K562 (cell line): ENCODE results near the gene NDUFS3. TPM values are rescaled to one million over a fixed set of nuclear protein-coding genes. Genes with fewer than 3 reads are reported as not detected.
A peak's percentile ranks its signal among the peaks of the same experiment; 100 is the strongest.

Source experiments
- ATAC-seq: fragments of 200-7000 bp; cut with Tn5 transposase; 3 replicates; pipeline ENCODE4 v1.9.1; 2020; ENCODE audit warnings: moderate library complexity
- BruUV-seq: library from RNA; stranded (reverse); fragments of 400-500 nt; replicated peaks from 2 replicates; lab custom pipeline; 2021; lab: Mats Ljungman, UMichigan
- CTCF ChIA-PET: fragments of 300-600 bp; formaldehyde crosslinking; extraction: SDS; loops from one replicate; lab custom pipeline; 2021; ENCODE audit warnings: low intra/inter-chr PET ratio; lab: Yijun Ruan, JAX
- POLR2A ChIA-PET: fragments of 300-600, 350-650 bp; sonication (Branson Sonifier 250); formaldehyde crosslinking; extraction: SDS; loops from one replicate; lab custom pipeline; 2021; ENCODE audit warnings: antibody characterized with exemption, inconsistent platforms; lab: Yijun Ruan, JAX
- DNase-seq, 4 experiments: peaks; one replicate each; pipeline versions ENCODE4 v3.0.0 to v3.0.0-alpha.2; 2011 to 2018; ENCODE audit warnings: low spot score in 3 of 4, mixed read lengths in 3 of 4; ENCODE audit errors: extremely low read depth in 1 of 4
- FAIRE-seq: peaks from 2 replicates; lab custom pipeline; 2011; peaks lifted over from hg19 to GRCh38; lab: Jason Lieb, UNC
- H2AFZ ChIP-seq: 2 replicates; pipeline ENCODE4 v1.6.0; 2011; ENCODE audit warnings: low read depth, low read length, control low read depth, inconsistent platforms
- H3K27ac ChIP-seq: fragments of 200-600 bp; 3 replicates; pipeline ENCODE4 v1.8.0; 2011; ENCODE audit warnings: low read depth, mild to moderate bottlenecking, control low read depth, inconsistent platforms, low read length, moderate library complexity, mixed read lengths; ENCODE audit errors: extremely low read depth
- H3K27me3 ChIP-seq, 2 experiments: fragments of 300-600 bp in 1 of 2; 2 replicates in 1 of 2; 3 replicates in 1 of 2; pipeline versions ENCODE4 v1.6.0 to v1.8.0; 2011; ENCODE audit warnings: inconsistent platforms in 2 of 2, low read length in 2 of 2, mild to moderate bottlenecking in 1 of 2, mixed read lengths in 1 of 2, moderate library complexity in 1 of 2; ENCODE audit not compliant: control insufficient read depth in 2 of 2, insufficient read depth in 2 of 2
- H3K36me3 ChIP-seq: fragments of 300-600 bp; 3 replicates; pipeline ENCODE4 v1.8.0; 2011; ENCODE audit warnings: mild to moderate bottlenecking, low read length, inconsistent platforms; ENCODE audit not compliant: control insufficient read depth, insufficient read depth
- H3K4me1 ChIP-seq, 2 experiments: fragments of 200-600 bp in 1 of 2; replicated peaks in 1 of 2; 2 replicates in 1 of 2; 3 replicates in 1 of 2; pipeline versions ENCODE4 v1.5.1 to v1.8.0; 2011; ENCODE audit warnings: inconsistent platforms in 2 of 2, low read length in 2 of 2, mild to moderate bottlenecking in 1 of 2, mixed read lengths in 1 of 2, moderate library complexity in 1 of 2; ENCODE audit not compliant: control insufficient read depth in 2 of 2, insufficient read depth in 2 of 2
- H3K4me2 ChIP-seq: 2 replicates; pipeline ENCODE4 v1.6.1; 2011; ENCODE audit warnings: low read length, control low read depth, inconsistent platforms, mixed read lengths; ENCODE audit not compliant: insufficient read depth
- H3K4me3 ChIP-seq: fragments of 200-600 bp; sonication (generic), shearing (Covaris generic); 2 replicates; pipeline ENCODE4 v1.5.1; 2016; ENCODE audit warnings: control low read depth, inconsistent platforms
- H3K79me2 ChIP-seq: fragments of 200-600 bp; 3 replicates; pipeline ENCODE4 v1.8.0; 2011; ENCODE audit warnings: low read length, inconsistent platforms; ENCODE audit not compliant: control insufficient read depth, insufficient read depth
- H3K9ac ChIP-seq, 2 experiments: 2 replicates each; pipeline versions ENCODE4 v1.6.0 to v1.6.1; 2011; ENCODE audit warnings: low read depth in 2 of 2, low read length in 2 of 2, control low read depth in 1 of 2, inconsistent platforms in 1 of 2, mild to moderate bottlenecking in 1 of 2, mixed read lengths in 1 of 2; ENCODE audit not compliant: insufficient read depth in 1 of 2
- H3K9me1 ChIP-seq: one replicate; pipeline ENCODE4 v1.6.0; 2011; ENCODE audit warnings: inconsistent platforms, mild to moderate bottlenecking, low read length, moderate library complexity; ENCODE audit not compliant: control insufficient read depth, insufficient read depth
- H3K9me3 ChIP-seq: replicated peaks from 2 replicates; pipeline ENCODE4 v1.5.1; 2011; ENCODE audit warnings: low read depth, low read length, inconsistent platforms; ENCODE audit not compliant: control insufficient read depth, insufficient read depth
- H4K20me1 ChIP-seq: replicated peaks from 2 replicates; pipeline ENCODE4 v1.6.1; 2011; ENCODE audit warnings: low read length, inconsistent platforms, mixed read lengths; ENCODE audit not compliant: control insufficient read depth, insufficient read depth
- ARID1B ChIP-seq: fragments of 450-650 bp; IDR thresholded peaks from 2 replicates; pipeline ENCODE4 v1.6.1; 2016; ENCODE audit warnings: antibody characterized with exemption, mild to moderate bottlenecking, inconsistent platforms
- CC2D1A ChIP-seq: fragments of 450-650 bp; IDR thresholded peaks from 2 replicates; pipeline ENCODE4 v1.6.1; 2017; ENCODE audit warnings: mild to moderate bottlenecking
- EGR1 ChIP-seq: fragments of 450-650 bp; conservative IDR thresholded peaks from 2 replicates; pipeline ENCODE4 v1.6.1; 2017; ENCODE audit warnings: mild to moderate bottlenecking
- FIP1L1 ChIP-seq: fragments of 200-400 bp; formaldehyde crosslinking; IDR thresholded peaks from 2 replicates; pipeline ENCODE4 v1.6.1; 2018; ENCODE audit warnings: mild to moderate bottlenecking, low read depth, low read length; ENCODE audit not compliant: poor library complexity, severe bottlenecking
- FOSL1 ChIP-seq: fragments of 200-800 bp; sonication (Bioruptor generic); conservative IDR thresholded peaks from 2 replicates; pipeline ENCODE4 v1.6.1; 2016; ENCODE audit warnings: missing genetic modification characterization, missing compliant biosample characterization
- GTF2A2 ChIP-seq: IDR thresholded peaks from 2 replicates; pipeline ENCODE4 v1.6.1; 2016; ENCODE audit warnings: mild to moderate bottlenecking, missing genetic modification characterization, missing compliant biosample characterization
- GTF2E2 ChIP-seq: fragments of 200-800 bp; sonication (Bioruptor generic); IDR thresholded peaks from 2 replicates; pipeline ENCODE4 v1.6.1; 2016; ENCODE audit warnings: missing genetic modification characterization, missing compliant biosample characterization
- NFIC ChIP-seq: fragments of 450-650 bp; IDR thresholded peaks from 2 replicates; pipeline ENCODE4 v1.6.1; 2017; ENCODE audit warnings: mild to moderate bottlenecking, inconsistent platforms
- NONO ChIP-seq, 2 experiments: fragments of 200-400 bp in 1 of 2; fragments of 450-650 bp in 1 of 2; formaldehyde crosslinking in 1 of 2; IDR thresholded peaks; 2 replicates each; pipeline ENCODE4 v1.6.1; 2017; ENCODE audit warnings: low read depth in 2 of 2, mild to moderate bottlenecking in 2 of 2, moderate library complexity in 2 of 2, low read length in 1 of 2
- PHF21A ChIP-seq: fragments of 450-650 bp; IDR thresholded peaks from 2 replicates; pipeline ENCODE4 v1.6.1; 2017; ENCODE audit warnings: low read depth, borderline replicate concordance
- SOX6 ChIP-seq: fragments of 450-650 bp; IDR thresholded peaks from 2 replicates; pipeline ENCODE4 v1.6.1; 2014; ENCODE audit warnings: mild to moderate bottlenecking
- STAT5A ChIP-seq: IDR thresholded peaks from 2 replicates; pipeline ENCODE4 v1.6.1; 2012; ENCODE audit warnings: low read length, inconsistent platforms, borderline replicate concordance
- STAT5B ChIP-seq: fragments of 250-450 bp; sonication (Bioruptor Pico); IDR thresholded peaks from 2 replicates; pipeline ENCODE4 v1.8.0; 2021; ENCODE audit warnings: mild to moderate bottlenecking, inconsistent platforms
- ZNF124 ChIP-seq: sonication (generic); formaldehyde crosslinking; IDR thresholded peaks from 2 replicates; pipeline ENCODE4 v1.8.1; 2022; ENCODE audit warnings: missing genetic modification reagents
- ZNF324 ChIP-seq: fragments of 250-450 bp; sonication (Bioruptor Pico); IDR thresholded peaks from 2 replicates; pipeline ENCODE4 v1.4.0; 2020; ENCODE audit warnings: mild to moderate bottlenecking
- ZNF445 ChIP-seq: fragments of 250-450 bp; sonication (Bioruptor Pico); IDR thresholded peaks from 2 replicates; pipeline ENCODE4 v1.4.0; 2020; ENCODE audit warnings: low read depth, mild to moderate bottlenecking, moderate library complexity
- WGBS: fragments of 100-300 bp; shearing (Covaris generic); methylation state at CpG from one replicate; pipeline ENCODE4 v1.1.6; 2016; ENCODE audit warnings: low coverage, mixed read lengths; ENCODE audit not compliant: insufficient coverage; ENCODE audit errors: missing lambda C conversion rate; 5-methylcytosine and 5-hydroxymethylcytosine counted together
- in situ Hi-C: fragments of 300-500 bp; cut with MboI; formaldehyde crosslinking; loops from 4 replicates; pipeline ENCODE4 v1.15.0; 2018; ENCODE audit warnings: inconsistent platforms, mixed read lengths
- intact Hi-C: fragments of 100-400 bp; cut with micrococcal nuclease; formaldehyde crosslinking; loops from 2 replicates; pipeline ENCODE4 v1.14.2; 2022
- polyA plus RNA-seq, 8 experiments: library from polyadenylated mRNA; depleted of rRNA in 4 of 8; stranded (reverse) in 5 of 8; unstranded in 3 of 8; fragments of >200 nt; fragmentation: Nextera tagmentation in 2 of 8; fragmentation: Illumina TruSeq in 1 of 8; extraction: Ambion mirVana in 2 of 8; extraction: Trizol in 1 of 8; gene quantifications; 2 replicates each; pipeline versions ENCODE4 v1.2.1 to v1.2.3, GENCODE V29; 2011 to 2014; ENCODE audit warnings: inconsistent platforms in 1 of 8, missing spikeins in 1 of 8
- total RNA-seq, 7 experiments: library from RNA; depleted of rRNA in 6 of 7; stranded (reverse); fragments of >200 nt in 6 of 7; fragmentation: Illumina TruSeq in 2 of 7; extraction: Trizol in 2 of 7; gene quantifications; 2 replicates each; pipeline versions ENCODE4 v1.2.1 to v1.2.3, GENCODE V29; 2011 to 2021; ENCODE audit warnings: low replicate concordance in 1 of 7
- TF ChIP-seq, protein P1 (sequence below): fragments of 450-650 bp; formaldehyde crosslinking; IDR thresholded peaks from 2 replicates; pipeline ENCODE4 v1.4.0; 2020; ENCODE audit warnings: mild to moderate bottlenecking, moderate library complexity

Gene NDUFS3
- total and polyA plus RNA-seq, 9 of the 15 experiments (the other 6 are each of a cell fraction or from before 2014, with no cell fraction given), result 38.7 to 341 (median 194) TPM

DNA sequence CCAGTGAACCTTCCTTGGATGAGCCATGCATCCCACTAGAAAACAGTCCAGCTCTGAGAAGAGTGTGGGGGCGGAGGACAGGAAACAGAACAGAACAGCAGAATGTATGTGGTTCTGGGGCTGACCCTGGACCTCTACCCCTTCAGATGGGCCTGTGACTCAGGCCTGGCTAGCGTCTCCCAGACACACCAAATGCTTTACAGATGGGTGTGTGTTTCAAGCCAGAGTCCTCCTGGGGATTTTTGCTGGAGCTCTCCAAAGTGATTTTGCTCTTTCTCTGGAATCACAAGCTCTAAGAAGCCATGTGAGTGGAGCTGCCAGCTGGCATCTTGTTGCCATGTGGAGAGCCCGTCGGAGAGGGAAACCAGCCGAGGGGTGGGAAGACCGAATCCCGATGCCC lies 28.5 kb downstream of the NDUFS3 start:
- no peak for FAIRE-seq
- peak in 1 of 4 experiments; percentile 37 for DNase-seq
- 4% methylated on average over 7 of the region's 7 CpGs for WGBS
- 0 out of 3 replicates have a peak, but pooled peaks have one; percentile 15 for ATAC-seq
- in situ Hi-C loops (no loop called here), intact Hi-C loops (no loop called here)
- ChIA-PET CTCF (no interaction called here), POLR2A (interaction anchor here (0.6 to 2.4 kb wide), 7 partner anchors 9 to 89 kb away, joined by 3 to 9 read pairs (median 4); partner anchors contain the start of gene FAM180B)
- H3K9me1 ChIP-seq, result no peaks in the 10 kb centered on the region
- no peak overlapping the region for H3K27ac ChIP-seq
- H3K27me3 ChIP-seq, result peaks cover 15 to 18% of the 10 kb centered on the region in 2 experiments; a peak in 4 of 5 replicates
- no peak overlapping the region for H3K4me2 ChIP-seq
- BruUV-seq, result no TSS peak
- H4K20me1 ChIP-seq, result peaks cover 6% of the 10 kb centered on the region
- no peak for TF ChIP-seq ZNF445
- TF ChIP-seq EGR1, result peak; percentile 76
- H3K9ac ChIP-seq, result no peak overlapping the region
- no peak overlapping the region for H3K4me3 ChIP-seq
- no peaks in the 10 kb centered on the region for H3K79me2 ChIP-seq
- peaks cover 4 to 15% of the 10 kb centered on the region in 2 experiments; a peak in 4 of 5 replicates for H3K4me1 ChIP-seq
- H3K36me3 ChIP-seq, result no peaks in the 10 kb centered on the region
- H3K9me3 ChIP-seq, result no peaks in the 10 kb centered on the region
- no peak overlapping the region for H2AFZ ChIP-seq

DNA sequence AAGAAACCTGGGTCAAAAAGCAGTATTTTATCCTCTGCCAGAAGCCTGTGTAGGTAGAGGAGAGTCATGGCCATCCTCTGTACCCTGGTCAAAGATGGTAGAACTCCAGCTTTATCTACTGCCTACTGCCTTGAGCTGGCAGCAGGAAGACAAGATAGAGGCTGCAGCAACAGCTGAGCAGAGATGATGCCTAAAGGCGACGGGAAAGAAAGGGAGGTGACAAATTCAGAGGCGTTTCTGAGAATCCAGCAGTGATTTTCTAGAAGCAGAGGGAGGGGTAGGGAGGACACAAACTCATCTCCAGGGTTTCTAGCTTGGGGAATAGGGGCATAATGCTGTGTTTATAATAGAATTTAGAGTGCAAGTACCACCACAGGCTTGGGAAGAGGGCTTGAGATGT lies 30.8 kb downstream of the NDUFS3 start:
- Histone ChIP-seq H4K20me1 (peaks cover 6% of the 10 kb centered on the region), H3K36me3 (no peaks in the 10 kb centered on the region), H3K79me2 (no peaks in the 10 kb centered on the region), H3K27me3 (peaks cover 9 to 10% of the 10 kb centered on the region in 2 experiments; a peak in 2 of 5 replicates), H3K4me2 (no peak overlapping the region), H3K9me1 (no peaks in the 10 kb centered on the region), H3K4me3 (no peak overlapping the region), H3K27ac (no peak overlapping the region), H2AFZ (no peak overlapping the region), H3K9ac (no peak overlapping the region), H3K9me3 (no peaks in the 10 kb centered on the region), H3K4me1 (peaks cover 4 to 15% of the 10 kb centered on the region in 2 experiments; a peak in 4 of 5 replicates)
- ATAC-seq (peak; percentile 22), DNase-seq (peak in 2 of 4 experiments; percentile 52 to 54), FAIRE-seq (no peak)
- CTCF ChIA-PET, result interaction anchor here (0.5 kb wide), 1 partner anchor 384 kb away, joined by 3 read pairs; no protein-coding TSS in a partner anchor
- 0% methylated on average over 3 of the region's 3 CpGs for WGBS
- POLR2A ChIA-PET, result interaction anchor here (0.8 to 1.6 kb wide), 2 partner anchors 10 to 207 kb away, joined by 3 to 4 read pairs; no protein-coding TSS in a partner anchor
- intact Hi-C loops, result loop anchor here (10.0 kb wide), 2 partner anchors 125 to 235 kb away; partner anchors contain the start of gene SPI1
- in situ Hi-C loops, result no loop called here
- no TSS peak for BruUV-seq
- TF ChIP-seq GTF2A2 (tag) (no peak), NFIC (peak; percentile 29; the same call in 1 of the 2 replicates), PHF21A (0 out of 2 replicates have a peak, but pooled peaks have one; percentile 42), CC2D1A (peak; percentile 28; the same call in 1 of the 2 replicates), STAT5B (no peak), ZNF324 (CRISPR knock-in tag) (no peak), GTF2E2 (tag) (no peak), STAT5A (peak; percentile 82), ARID1B (peak; percentile 64), ZNF124 (CRISPR knock-in tag) (no peak), FOSL1 (tag) (no peak), SOX6 (0 out of 2 replicates have a peak, but pooled peaks have one; percentile 24), FIP1L1 (no peak), NONO (IDR thresholded peaks at IDR 0.05; ENCODE audit: low read depth in 2 of 2, low read length in 1 of 2) (no peak)
- TF ChIP-seq, protein P1, sequence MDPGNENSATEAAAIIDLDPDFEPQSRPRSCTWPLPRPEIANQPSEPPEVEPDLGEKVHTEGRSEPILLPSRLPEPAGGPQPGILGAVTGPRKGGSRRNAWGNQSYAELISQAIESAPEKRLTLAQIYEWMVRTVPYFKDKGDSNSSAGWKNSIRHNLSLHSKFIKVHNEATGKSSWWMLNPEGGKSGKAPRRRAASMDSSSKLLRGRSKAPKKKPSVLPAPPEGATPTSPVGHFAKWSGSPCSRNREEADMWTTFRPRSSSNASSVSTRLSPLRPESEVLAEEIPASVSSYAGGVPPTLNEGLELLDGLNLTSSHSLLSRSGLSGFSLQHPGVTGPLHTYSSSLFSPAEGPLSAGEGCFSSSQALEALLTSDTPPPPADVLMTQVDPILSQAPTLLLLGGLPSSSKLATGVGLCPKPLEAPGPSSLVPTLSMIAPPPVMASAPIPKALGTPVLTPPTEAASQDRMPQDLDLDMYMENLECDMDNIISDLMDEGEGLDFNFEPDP (CRISPR knock-in tag), result no peak
